ENCODE data around the gene TEAD4. TPM values are rescaled to one million over a fixed set of nuclear protein-coding genes. Genes with fewer than 3 reads are reported as not detected.

The TEAD4 gene
- total RNA-seq, 2 donors from 2014 or later, result 10.7 to 15.8 TPM

DNA sequence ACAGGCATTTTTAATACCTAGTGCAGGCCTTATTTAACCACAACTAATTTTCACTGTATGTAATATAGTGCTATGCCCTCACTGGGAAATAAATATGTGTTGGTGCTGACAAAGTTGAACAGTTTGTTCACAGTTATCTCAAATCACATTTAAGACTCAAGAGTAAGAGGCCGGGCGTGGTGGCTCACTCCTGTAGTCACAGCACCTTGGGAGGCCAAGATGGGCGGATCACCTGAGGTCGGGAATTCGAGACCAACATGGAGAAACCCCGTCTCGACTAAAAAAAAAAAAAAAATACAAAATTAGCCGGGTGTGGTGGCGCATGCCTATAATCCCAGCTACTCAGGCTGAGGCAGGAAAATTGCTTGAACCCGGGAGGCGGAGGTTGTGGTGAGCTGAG is 22.9 kb upstream of the TEAD4 start:
- no peak for TF ChIP-seq CTCF (IDR thresholded peaks at IDR 0.05)
- no peak for DNase-seq
- intact Hi-C loops (cut with DNase I), result no loop called here

GRCh38 chr12:2937500-2937899 is 21.7 kb upstream of the TEAD4 start:
- intact Hi-C loops (cut with DNase I), result no loop called here
- Histone ChIP-seq H3K36me3 (no peaks in the 10 kb centered on the region), H3K27ac (no peak overlapping the region), H3K4me3 (no peak overlapping the region), H3K9me3 (no peaks in the 10 kb centered on the region), H3K27me3 (no peaks in the 10 kb centered on the region), H3K4me1 (no peaks in the 10 kb centered on the region), H3K9ac (ENCODE audit: low read depth in 2 of 2, low read length in 2 of 2) (no peak overlapping the region)
- no peak for TF ChIP-seq CTCF (IDR thresholded peaks at IDR 0.05)
- no peak for DNase-seq

More for the DNA sequence above, 22.9 kb upstream of the TEAD4 start:
- Histone ChIP-seq H3K9me3 (no peaks in the 10 kb centered on the region), H3K9ac (ENCODE audit: low read depth in 2 of 2, low read length in 2 of 2) (no peak overlapping the region), H3K27ac (no peak overlapping the region), H3K4me1 (no peaks in the 10 kb centered on the region), H3K4me3 (no peak overlapping the region), H3K27me3 (no peaks in the 10 kb centered on the region), H3K36me3 (no peaks in the 10 kb centered on the region)

GRCh38 chr12:2939191-2939590 is 20.0 kb upstream of the TEAD4 start:
- no peak for DNase-seq
- TF ChIP-seq CTCF (IDR thresholded peaks at IDR 0.05), result no peak
- H3K4me1 ChIP-seq, result no peaks in the 10 kb centered on the region
- no peak overlapping the region for H3K4me3 ChIP-seq
- intact Hi-C loops (cut with DNase I), result no loop called here
- no peaks in the 10 kb centered on the region for H3K27me3 ChIP-seq
- no peaks in the 10 kb centered on the region for H3K36me3 ChIP-seq
- H3K9ac ChIP-seq (ENCODE audit: low read depth in 2 of 2, low read length in 2 of 2), result no peak overlapping the region
- no peak overlapping the region for H3K27ac ChIP-seq
- H3K9me3 ChIP-seq, result no peaks in the 10 kb centered on the region

DNA sequence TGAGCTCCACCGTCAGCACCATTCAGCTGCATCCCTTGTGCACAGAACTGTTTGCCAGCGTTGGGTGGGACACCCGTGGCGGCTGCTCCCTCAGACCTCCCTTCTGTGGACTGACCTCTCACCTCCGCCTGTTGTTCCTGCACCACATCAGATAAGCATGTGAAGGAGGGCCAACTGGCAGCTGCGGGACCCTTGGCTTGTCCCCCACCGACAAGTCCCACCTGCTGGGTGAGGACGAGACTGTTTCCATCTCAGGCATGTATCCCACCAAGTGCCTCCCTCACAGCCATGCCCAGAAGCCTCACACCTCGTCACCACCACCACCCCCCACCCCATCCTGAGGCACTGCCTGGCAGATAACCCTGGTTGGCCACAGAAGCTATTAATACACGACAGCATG is 18.6 kb upstream of the TEAD4 start:
- TF ChIP-seq CTCF (IDR thresholded peaks at IDR 0.05), result no peak
- Histone ChIP-seq H3K27me3 (no peaks in the 10 kb centered on the region), H3K4me3 (no peak overlapping the region), H3K4me1 (no peaks in the 10 kb centered on the region), H3K27ac (no peak overlapping the region), H3K36me3 (no peaks in the 10 kb centered on the region), H3K9ac (ENCODE audit: low read depth in 2 of 2, low read length in 2 of 2) (no peak overlapping the region), H3K9me3 (no peaks in the 10 kb centered on the region)
- DNase-seq, result no peak
- intact Hi-C loops (cut with DNase I), result loop anchor here (10.0 kb wide), 1 partner anchor 56 kb away; no protein-coding TSS in a partner anchor

GRCh38 chr12:2941524-2941923 is 17.7 kb upstream of the TEAD4 start:
- TF ChIP-seq CTCF (IDR thresholded peaks at IDR 0.05), result no peak
- Histone ChIP-seq H3K27ac (no peak overlapping the region), H3K27me3 (no peaks in the 10 kb centered on the region), H3K9ac (ENCODE audit: low read depth in 2 of 2, low read length in 2 of 2) (no peak overlapping the region), H3K4me1 (no peaks in the 10 kb centered on the region), H3K4me3 (no peak overlapping the region), H3K36me3 (no peaks in the 10 kb centered on the region), H3K9me3 (no peaks in the 10 kb centered on the region)
- intact Hi-C loops (cut with DNase I), result loop anchor here (10.0 kb wide), 1 partner anchor 57 kb away; no protein-coding TSS in a partner anchor
- no peak for DNase-seq
